HepG2 (cell line): ENCODE data around the gene LRRC8E. TPM values are rescaled to one million over a fixed set of nuclear protein-coding genes. Genes with fewer than 3 reads are reported as not detected.

Experiments used
- AHR ChIP-seq: IDR thresholded peaks from 2 replicates; pipeline ENCODE4 v1.6.1; 2018; ENCODE audit warnings: missing genetic modification reagents, missing compliant biosample characterization
- DDIT3 ChIP-seq: sonication (generic); formaldehyde crosslinking; IDR thresholded peaks from 2 replicates; pipeline ENCODE4 v1.4.0; 2020; ENCODE audit warnings: mild to moderate bottlenecking, missing genetic modification reagents
- GLMP ChIP-seq: sonication (generic); formaldehyde crosslinking; IDR thresholded peaks from 2 replicates; pipeline ENCODE4 v1.9.0; 2021; ENCODE audit warnings: missing genetic modification reagents, mild to moderate bottlenecking, borderline replicate concordance
- HOMEZ ChIP-seq: IDR thresholded peaks from 2 replicates; pipeline ENCODE4 v1.6.1; 2016; ENCODE audit warnings: low read depth
- KLF12 ChIP-seq: sonication (generic); formaldehyde crosslinking; IDR thresholded peaks from 2 replicates; pipeline ENCODE4 v1.4.0; 2020; ENCODE audit warnings: missing genetic modification reagents, borderline replicate concordance
- LCORL ChIP-seq, 2 experiments: fragments of 450-650 bp in 1 of 2; sonication (generic) in 1 of 2; formaldehyde crosslinking in 1 of 2; IDR thresholded peaks; 2 replicates each; pipeline versions ENCODE4 v1.5.0 to v1.6.1; 2017 to 2020; ENCODE audit warnings: antibody characterized with exemption in 1 of 2, missing genetic modification reagents in 1 of 2
- MNT ChIP-seq: fragments of 450-650 bp; IDR thresholded peaks from 2 replicates; pipeline ENCODE4 v1.6.1; 2016
- MTERF4 ChIP-seq: sonication (generic); formaldehyde crosslinking; IDR thresholded peaks from 2 replicates; pipeline ENCODE4 v1.8.0; 2023; ENCODE audit warnings: mild to moderate bottlenecking, missing genetic modification reagents
- NBN ChIP-seq: fragments of 450-650 bp; conservative IDR thresholded peaks from 2 replicates; pipeline ENCODE4 v1.6.1; 2017
- NFYC ChIP-seq: IDR thresholded peaks from 2 replicates; pipeline ENCODE4 v1.6.1; 2016; ENCODE audit warnings: missing genetic modification reagents, missing compliant biosample characterization
- ONECUT2 ChIP-seq: sonication (generic); formaldehyde crosslinking; IDR thresholded peaks from 2 replicates; pipeline ENCODE4 v1.4.0; 2020; ENCODE audit warnings: missing genetic modification reagents
- RFX5 ChIP-seq: IDR thresholded peaks from 2 replicates; pipeline ENCODE4 v1.6.1; 2011; ENCODE audit warnings: low read depth, low read length, improper control_type of control experiment
- SNAI1 ChIP-seq: sonication (generic); formaldehyde crosslinking; IDR thresholded peaks from 2 replicates; pipeline ENCODE4 v1.5.0; 2020; ENCODE audit warnings: mild to moderate bottlenecking, missing genetic modification reagents, borderline replicate concordance
- SOX13 ChIP-seq, 3 experiments: fragments of 450-650 bp in 1 of 3; sonication (generic) in 1 of 3; formaldehyde crosslinking in 1 of 3; IDR thresholded peaks in 2 of 3; conservative IDR thresholded peaks in 1 of 3; 2 replicates each; pipeline versions ENCODE4 v1.5.0 to v1.6.1; 2016 to 2020; ENCODE audit warnings: antibody characterized with exemption in 1 of 3, mild to moderate bottlenecking in 1 of 3, missing compliant biosample characterization in 1 of 3, missing genetic modification reagents in 1 of 3, moderate library complexity in 1 of 3
- SOX6 ChIP-seq, 2 experiments: fragments of 450-650 bp in 1 of 2; sonication (generic) in 1 of 2; formaldehyde crosslinking in 1 of 2; IDR thresholded peaks; 2 replicates each; pipeline versions ENCODE4 v1.4.0 to v1.6.1; 2017 to 2020; ENCODE audit warnings: antibody characterized with exemption in 1 of 2, mild to moderate bottlenecking in 1 of 2, missing genetic modification reagents in 1 of 2
- TARDBP ChIP-seq: sonication (generic); formaldehyde crosslinking; IDR thresholded peaks from 2 replicates; pipeline ENCODE4 v1.8.0; 2022; ENCODE audit warnings: mild to moderate bottlenecking, missing genetic modification reagents
- TCF12 ChIP-seq, 2 experiments: fragments of 450-650 bp in 1 of 2; sonication (generic) in 1 of 2; formaldehyde crosslinking in 1 of 2; IDR thresholded peaks; 2 replicates each; pipeline versions ENCODE4 v1.6.1 to v1.8.0; 2017 to 2022; ENCODE audit warnings: antibody characterized with exemption in 1 of 2, mild to moderate bottlenecking in 1 of 2, missing genetic modification reagents in 1 of 2, moderate library complexity in 1 of 2
- TFDP1 ChIP-seq: IDR thresholded peaks from 2 replicates; pipeline ENCODE4 v1.6.1; 2016; ENCODE audit warnings: missing compliant biosample characterization, missing genetic modification reagents, borderline replicate concordance
- ZNF205 ChIP-seq: IDR thresholded peaks from 2 replicates; pipeline ENCODE4 v1.6.1; 2018; ENCODE audit warnings: missing biosample characterization, missing genetic modification reagents
- ZNF343 ChIP-seq: sonication (generic); formaldehyde crosslinking; IDR thresholded peaks from 2 replicates; pipeline ENCODE4 v1.4.0; 2020; ENCODE audit warnings: mild to moderate bottlenecking, missing genetic modification reagents
- ZNF746 ChIP-seq: sonication (generic); formaldehyde crosslinking; IDR thresholded peaks from 2 replicates; pipeline ENCODE4 v1.8.0; 2022; ENCODE audit warnings: mild to moderate bottlenecking, missing genetic modification reagents
- polyA plus RNA-seq, 8 experiments: library from polyadenylated mRNA; depleted of rRNA in 3 of 8; stranded (reverse) in 7 of 8; unstranded in 1 of 8; fragments of >200 nt; fragmentation: Illumina TruSeq in 4 of 8; extraction: Trizol in 4 of 8; gene quantifications; 2 replicates each; pipeline versions ENCODE4 v1.2.1 to v1.2.3, GENCODE V29; 2011 to 2016; ENCODE audit warnings: low read depth in 4 of 8, missing spikeins in 1 of 8, mixed read lengths in 1 of 8; ENCODE audit not compliant: insufficient read depth in 1 of 8
- total RNA-seq, 5 experiments: library from RNA; depleted of rRNA; stranded (reverse); fragments of >200 nt; fragmentation: Illumina TruSeq; extraction: Trizol; gene quantifications; 2 replicates each; pipeline ENCODE4 v1.2.3, GENCODE V29; 2016; ENCODE audit warnings: low read depth in 1 of 5

The LRRC8E gene
- total and polyA plus RNA-seq, 2 of the 13 experiments (the other 11 are each of a cell fraction or from before 2014, with no cell fraction given): 8.0 to 10.3 TPM

- TF ChIP-seq HOMEZ (peak; percentile 47; the same call in 1 of the 2 replicates), SNAI1 (CRISPR knock-in tag) (no peak), MTERF4 (0 out of 2 replicates have a peak, but pooled peaks have one; percentile 74), AHR (no peak), LCORL (IDR thresholded peaks at IDR 0.05) (no peak), LCORL (CRISPR knock-in tag; IDR thresholded peaks at IDR 0.05) (peak; percentile 84), GLMP (CRISPR knock-in tag) (no peak), ZNF343 (CRISPR knock-in tag) (no peak), ZNF746 (CRISPR knock-in tag) (no peak), ZNF205 (CRISPR knock-in tag) (no peak), SOX13 (IDR thresholded peaks at IDR 0.05) (0 out of 2 replicates have a peak, but pooled peaks have one; percentile 17), SOX13 (CRISPR knock-in tag; conservative IDR thresholded peaks at IDR 0.05 in 1 of 2, IDR thresholded peaks at IDR 0.05 in 1 of 2) (no peak), MNT (peak; percentile 42; the same call in 1 of the 2 replicates), KLF12 (CRISPR knock-in tag) (0 out of 2 replicates have a peak, but pooled peaks have one; percentile 21), TARDBP (CRISPR knock-in tag) (no peak), TCF12 (IDR thresholded peaks at IDR 0.05) (no peak), TCF12 (CRISPR knock-in tag; IDR thresholded peaks at IDR 0.05) (no peak), NBN (no peak), NFYC (no peak), SOX6 (IDR thresholded peaks at IDR 0.05) (no peak), SOX6 (CRISPR knock-in tag; IDR thresholded peaks at IDR 0.05) (0 out of 2 replicates have a peak, but pooled peaks have one; percentile 36), TFDP1 (CRISPR knock-in tag) (no peak), RFX5 (no peak), ONECUT2 (CRISPR knock-in tag) (no peak), DDIT3 (CRISPR knock-in tag) (no peak)
Observed at GRCh38 chr19:7871437-7872305, 16.6 kb upstream of the LRRC8E start (continued).
